HG02759 (cell line): Measurements from ENCODE around the gene TBC1D28.
"Not testable (repeated sequence)": the region's sequence is repeated elsewhere in the genome, so short reads cannot be mapped to it uniquely, and the experiment has no call there.

Source experiments
- ATAC-seq: cut with Tn5 transposase; IDR thresholded peaks from one replicate; pipeline ENCODE4 v1.9.1; 2021; ENCODE audit warnings: mild to moderate bottlenecking, moderate library complexity; ENCODE audit not compliant: unreplicated experiment

TBC1D28 gene

GRCh38 chr17:18617613-18618012 lies 26.6 kb downstream of the TBC1D28 start:
- not testable (repeated sequence) for ATAC-seq

GRCh38 chr17:18613016-18613415 lies 31.2 kb downstream of the TBC1D28 start:
- ATAC-seq = not testable (repeated sequence)

GRCh38 chr17:18593138-18593537 lies 51.1 kb downstream of the TBC1D28 start:
- not testable (repeated sequence) for ATAC-seq
